ENCODE results near the gene CNPY1. TPM values are rescaled to one million over a fixed set of nuclear protein-coding genes. Genes with fewer than 3 reads are reported as not detected.

CNPY1 gene
- total RNA-seq, 4 donors from 2014 or later = not detected

DNA sequence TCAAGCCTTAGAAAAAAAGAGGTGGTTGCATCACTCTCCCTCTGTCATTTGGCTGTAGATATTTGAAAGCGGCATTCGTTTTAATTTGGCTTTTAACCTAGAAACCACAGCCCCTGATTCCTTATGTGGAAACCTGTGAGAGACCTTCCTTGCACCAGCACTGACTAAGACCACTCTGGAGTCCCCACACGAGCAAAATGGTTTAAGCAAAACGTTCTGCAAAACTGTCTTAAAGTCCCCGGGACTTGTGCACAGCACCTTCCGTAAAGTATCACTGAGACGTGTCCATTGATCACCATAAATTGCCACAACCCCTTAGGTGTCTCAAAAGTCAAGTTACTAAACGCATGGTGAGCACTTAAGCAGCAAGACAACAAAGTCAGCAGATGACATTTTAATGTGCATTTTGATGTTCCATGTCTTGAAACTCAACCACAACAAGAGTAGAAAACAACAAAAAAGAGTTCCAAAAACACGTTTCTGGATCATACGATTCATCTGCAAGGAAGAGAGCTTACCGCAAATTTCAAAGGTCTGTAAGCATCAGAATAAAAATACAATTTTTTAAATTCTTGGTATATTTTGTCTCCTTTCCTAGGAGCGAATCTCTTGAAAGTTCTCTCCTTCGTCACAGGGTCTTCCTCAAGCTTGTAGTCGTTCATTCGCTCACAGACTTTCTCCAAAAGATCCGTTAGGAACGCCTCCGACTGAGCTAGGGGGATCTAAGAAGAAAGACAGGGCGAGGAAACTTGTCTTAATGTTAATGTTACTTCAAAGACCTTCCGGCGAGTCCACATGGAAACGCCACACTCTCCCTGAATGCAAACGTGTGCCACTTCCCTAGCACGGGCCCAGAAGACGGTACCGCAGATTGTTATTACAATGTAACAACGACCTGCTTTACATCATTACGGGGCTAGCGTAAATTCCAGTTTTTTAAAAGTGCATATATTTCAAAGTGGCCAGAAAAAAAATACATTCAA lies 37.7 kb downstream of the CNPY1 start:
- peaks cover 100% of the 10 kb centered on the region for H3K27me3 ChIP-seq
- no peak for TF ChIP-seq POLR2A (IDR thresholded peaks at IDR 0.05)
- TF ChIP-seq EP300 (IDR thresholded peaks at IDR 0.05) = no peak
- TF ChIP-seq, protein P1, sequence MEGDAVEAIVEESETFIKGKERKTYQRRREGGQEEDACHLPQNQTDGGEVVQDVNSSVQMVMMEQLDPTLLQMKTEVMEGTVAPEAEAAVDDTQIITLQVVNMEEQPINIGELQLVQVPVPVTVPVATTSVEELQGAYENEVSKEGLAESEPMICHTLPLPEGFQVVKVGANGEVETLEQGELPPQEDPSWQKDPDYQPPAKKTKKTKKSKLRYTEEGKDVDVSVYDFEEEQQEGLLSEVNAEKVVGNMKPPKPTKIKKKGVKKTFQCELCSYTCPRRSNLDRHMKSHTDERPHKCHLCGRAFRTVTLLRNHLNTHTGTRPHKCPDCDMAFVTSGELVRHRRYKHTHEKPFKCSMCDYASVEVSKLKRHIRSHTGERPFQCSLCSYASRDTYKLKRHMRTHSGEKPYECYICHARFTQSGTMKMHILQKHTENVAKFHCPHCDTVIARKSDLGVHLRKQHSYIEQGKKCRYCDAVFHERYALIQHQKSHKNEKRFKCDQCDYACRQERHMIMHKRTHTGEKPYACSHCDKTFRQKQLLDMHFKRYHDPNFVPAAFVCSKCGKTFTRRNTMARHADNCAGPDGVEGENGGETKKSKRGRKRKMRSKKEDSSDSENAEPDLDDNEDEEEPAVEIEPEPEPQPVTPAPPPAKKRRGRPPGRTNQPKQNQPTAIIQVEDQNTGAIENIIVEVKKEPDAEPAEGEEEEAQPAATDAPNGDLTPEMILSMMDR (IDR thresholded peaks at IDR 0.05) = no peak
- no peak for TF ChIP-seq POLR2AphosphoS5 (IDR thresholded peaks at IDR 0.05)
- no peaks in the 10 kb centered on the region for H3K36me3 ChIP-seq
- H3K4me1 ChIP-seq = peaks cover 0 to 10% (median 5%) of the 10 kb centered on the region in 3 donors
- H3K4me3 ChIP-seq = no peak overlapping the region
- no peak for ATAC-seq
- no peak overlapping the region for H3K27ac ChIP-seq
- WGBS, 2 donors (ENCODE audit: low coverage in 1 of 2) = 8 to 9% methylated on average over 24 to 26 of the region's 29 CpGs
- H3K9me3 ChIP-seq = no peaks in the 10 kb centered on the region

DNA sequence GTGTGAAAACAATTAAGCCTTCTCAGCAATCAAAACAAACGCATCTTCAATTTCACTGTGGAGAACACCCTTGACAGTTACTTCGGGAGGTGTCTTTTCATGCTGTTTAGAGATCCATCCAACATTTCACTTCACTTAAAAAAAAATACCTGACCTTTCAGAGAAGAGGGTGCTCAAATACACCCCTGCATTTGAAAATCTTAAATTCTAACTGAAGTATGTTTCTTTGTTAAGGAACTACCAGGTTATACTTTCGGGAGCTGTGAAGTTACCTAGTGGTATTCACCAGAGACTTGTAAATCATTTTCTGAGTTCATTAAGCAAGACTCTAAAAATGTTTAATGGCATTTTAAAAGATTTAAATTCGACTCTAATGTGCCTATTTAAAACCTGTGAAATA lies 38.8 kb downstream of the CNPY1 start:
- H3K27me3 ChIP-seq = peaks cover 100% of the 10 kb centered on the region
- no peaks in the 10 kb centered on the region for H3K9me3 ChIP-seq
- no peak for TF ChIP-seq EP300 (IDR thresholded peaks at IDR 0.05)
- TF ChIP-seq POLR2AphosphoS5 (IDR thresholded peaks at IDR 0.05) = no peak
- H3K4me1 ChIP-seq = peaks cover 0 to 10% (median 5%) of the 10 kb centered on the region in 3 donors
- H3K27ac ChIP-seq = no peak overlapping the region
- ATAC-seq = no peak
- H3K4me3 ChIP-seq = no peak overlapping the region
- 13 to 15% methylated on average over 4 of the region's 4 CpGs for WGBS, 2 donors (ENCODE audit: low coverage in 1 of 2)
- no peaks in the 10 kb centered on the region for H3K36me3 ChIP-seq

DNA sequence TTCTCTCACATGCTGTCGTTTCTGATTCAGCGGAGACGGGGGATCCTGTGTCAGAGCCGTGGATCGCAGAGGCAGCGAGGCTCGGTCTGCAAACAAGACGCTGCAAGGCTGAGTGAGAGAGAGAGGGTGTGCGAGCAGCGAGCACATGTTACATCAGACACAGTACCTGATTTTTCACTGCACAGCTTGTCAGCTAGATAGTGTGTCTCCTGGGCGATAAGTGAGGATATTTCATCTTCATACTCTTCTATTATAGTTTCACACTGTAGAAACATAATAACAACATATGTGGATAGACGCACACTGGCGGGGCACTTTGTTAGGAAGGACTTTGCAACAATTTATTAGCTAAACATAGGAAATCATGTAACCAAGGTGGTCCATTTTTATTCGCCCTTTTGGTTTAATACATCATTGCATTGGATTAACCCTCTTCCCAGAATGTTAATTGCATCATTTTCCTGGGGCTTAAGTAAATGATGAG lies 39.5 kb downstream of the CNPY1 start:
- Histone ChIP-seq H3K4me3 (no peak overlapping the region), H3K36me3 (no peaks in the 10 kb centered on the region), H3K4me1 (peaks cover 0 to 10% (median 5%) of the 10 kb centered on the region in 3 donors), H3K27me3 (peaks cover 100% of the 10 kb centered on the region), H3K9me3 (no peaks in the 10 kb centered on the region), H3K27ac (no peak overlapping the region)
- TF ChIP-seq POLR2AphosphoS5 (IDR thresholded peaks at IDR 0.05) (no peak), EP300 (IDR thresholded peaks at IDR 0.05) (no peak), POLR2A (IDR thresholded peaks at IDR 0.05) (no peak)
- TF ChIP-seq, protein P1 (IDR thresholded peaks at IDR 0.05) = no peak
- ATAC-seq = no peak
- 14 to 22% methylated on average over 9 to 12 of the region's 14 CpGs for WGBS, 2 donors (ENCODE audit: low coverage in 1 of 2)

DNA sequence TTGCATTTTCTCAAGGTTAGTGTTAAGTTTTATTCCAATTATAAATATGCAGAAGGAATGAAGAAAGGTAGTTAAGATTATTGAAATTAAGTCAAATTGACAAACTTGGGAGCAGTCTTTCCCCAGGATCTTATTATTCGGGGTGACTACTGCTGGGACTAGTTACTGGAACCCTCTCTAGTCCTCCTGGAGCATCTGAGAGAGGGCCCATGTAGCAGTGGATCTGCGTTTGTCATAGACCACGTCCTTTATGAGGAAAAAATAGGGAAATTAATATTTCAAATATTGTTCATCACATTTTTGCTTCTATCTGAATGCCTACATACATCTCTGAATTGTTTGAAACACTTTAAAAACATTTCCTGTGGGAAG lies 41.0 kb downstream of the CNPY1 start:
- Histone ChIP-seq H3K9me3 (no peaks in the 10 kb centered on the region), H3K4me3 (no peak overlapping the region), H3K27ac (no peak overlapping the region), H3K27me3 (peaks cover 100% of the 10 kb centered on the region), H3K36me3 (no peaks in the 10 kb centered on the region), H3K4me1 (peaks cover 0 to 10% (median 5%) of the 10 kb centered on the region in 3 donors)
- 29 to 51% methylated on average over 3 of the region's 3 CpGs for WGBS, 2 donors (ENCODE audit: low coverage in 1 of 2)
- TF ChIP-seq POLR2A (IDR thresholded peaks at IDR 0.05) (no peak), POLR2AphosphoS5 (IDR thresholded peaks at IDR 0.05) (no peak), EP300 (IDR thresholded peaks at IDR 0.05) (no peak)
- TF ChIP-seq, protein P1 (IDR thresholded peaks at IDR 0.05) = no peak
- no peak for ATAC-seq

DNA sequence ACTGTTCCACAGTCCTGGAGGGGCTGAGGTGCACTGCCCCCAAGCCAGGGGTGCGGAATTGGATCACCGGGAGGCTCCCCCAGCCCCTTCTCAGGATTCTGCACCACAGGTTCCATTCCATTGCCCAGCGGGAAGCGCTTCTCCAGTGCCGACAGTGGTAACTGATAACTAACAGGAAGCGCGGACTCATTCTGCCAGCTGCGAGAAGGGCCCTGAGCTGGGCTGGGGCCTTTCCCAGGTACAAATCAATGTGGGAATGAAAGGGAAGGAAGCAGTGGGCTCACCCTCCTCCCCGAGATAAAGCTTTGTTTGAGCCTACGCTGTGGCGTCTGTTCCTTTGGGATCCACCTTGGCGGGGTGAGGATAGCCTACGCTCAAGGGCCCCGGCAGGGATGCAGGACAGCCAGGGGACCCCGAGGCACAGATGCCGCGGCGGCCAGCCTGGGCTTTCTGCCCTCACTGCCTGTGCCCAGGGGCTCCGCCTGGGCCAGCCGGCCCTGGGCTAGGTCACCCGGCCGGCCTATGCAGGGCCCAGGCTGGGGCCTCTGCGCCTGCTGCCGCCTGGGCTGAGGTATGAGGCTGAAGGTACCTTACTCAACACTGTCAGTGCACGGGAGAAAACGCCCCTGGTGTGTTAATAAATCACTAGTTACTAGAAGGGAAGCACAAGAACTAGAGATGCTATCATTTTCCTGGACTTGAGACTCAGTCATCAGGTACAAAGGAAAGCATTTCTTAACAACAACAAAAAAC lies 49.0 kb downstream of the CNPY1 start:
- Histone ChIP-seq H3K27ac (no peak overlapping the region), H3K4me1 (no peaks in the 10 kb centered on the region), H3K4me3 (no peak overlapping the region), H3K9me3 (no peaks in the 10 kb centered on the region), H3K36me3 (no peaks in the 10 kb centered on the region), H3K27me3 (peaks cover 92% of the 10 kb centered on the region)
- 30 to 33% methylated on average over 2 of the region's 26 CpGs for WGBS, 2 donors (ENCODE audit: low coverage in 1 of 2)
- TF ChIP-seq, protein P1 (IDR thresholded peaks at IDR 0.05) = no peak
- TF ChIP-seq POLR2A (IDR thresholded peaks at IDR 0.05) = no peak
- no peak for TF ChIP-seq EP300 (IDR thresholded peaks at IDR 0.05)
- TF ChIP-seq POLR2AphosphoS5 (IDR thresholded peaks at IDR 0.05) = no peak
- no peak for ATAC-seq
